Gastroesophageal sphincter (tissue), 3 donors: ENCODE measurements around the gene PEX11A.

Experiments used
- CTCF ChIP-seq, 4 experiments: fragments of 200-600 bp in 2 of 4; fragments of 450-650 bp in 2 of 4; sonication (generic) in 1 of 4; IDR thresholded peaks; one replicate each; pipeline ENCODE4 v1.5.1; 2017 to 2019; ENCODE audit warnings: antibody characterized with exemption in 4 of 4, mild to moderate bottlenecking in 2 of 4, moderate library complexity in 2 of 4
- EP300 ChIP-seq: sonication (generic); formaldehyde crosslinking; IDR thresholded peaks from one replicate; pipeline ENCODE4 v1.6.1; 2017; ENCODE audit warnings: antibody characterized with exemption, mild to moderate bottlenecking
- POLR2A ChIP-seq, 2 donors: fragments of 450-650 bp; IDR thresholded peaks; one replicate each; pipeline ENCODE4 v1.6.1; 2017; ENCODE audit warnings: antibody characterized with exemption in 2 of 2, mild to moderate bottlenecking in 2 of 2, moderate library complexity in 1 of 2
- POLR2AphosphoS5 ChIP-seq: sonication (generic); formaldehyde crosslinking; IDR thresholded peaks from one replicate; pipeline ENCODE4 v1.6.1; 2017; ENCODE audit warnings: antibody characterized with exemption

DNA sequence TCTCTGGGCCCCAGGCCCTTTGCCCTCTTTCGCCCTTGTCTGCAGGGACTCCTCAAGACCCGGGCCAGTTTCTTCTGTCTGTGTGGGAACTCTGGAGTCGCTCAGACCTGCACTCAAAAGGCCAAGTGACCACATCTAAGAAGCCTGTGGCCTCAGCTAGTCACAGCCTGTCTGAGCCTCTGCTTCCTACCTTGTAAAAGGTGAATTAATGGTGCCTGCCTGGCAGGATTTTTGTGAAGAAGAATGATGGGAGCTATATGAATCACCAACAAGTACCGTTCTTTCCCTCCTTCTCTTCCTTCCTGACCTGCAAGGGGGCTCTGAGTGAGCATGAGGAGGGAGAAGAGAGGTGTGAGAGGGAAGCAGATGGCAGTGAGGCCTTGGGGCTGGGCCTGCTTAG is 18.9 kb downstream of the PEX11A start:
- TF ChIP-seq POLR2A (IDR thresholded peaks at IDR 0.05) = no peak
- TF ChIP-seq CTCF (IDR thresholded peaks at IDR 0.05) = no peak
- TF ChIP-seq EP300 = no peak
- no peak for TF ChIP-seq POLR2AphosphoS5
